AG04449 (cell line): Measurements from ENCODE around the gene AGAP1.

Experiments used
- CTCF ChIA-PET: fragments of 350-600 bp; formaldehyde crosslinking; extraction: SDS; loops from one replicate; lab custom pipeline; 2021; ENCODE audit warnings: antibody characterized with exemption; lab: Yijun Ruan, JAX
- POLR2A ChIA-PET: fragments of 400-600, 350-600 bp; formaldehyde crosslinking; extraction: SDS; loops from one replicate; lab custom pipeline; 2020; ENCODE audit warnings: antibody characterized with exemption, inconsistent platforms; lab: Yijun Ruan, JAX
- DNase-seq: peaks from one replicate; pipeline ENCODE4 v3.0.0-alpha.2; 2010; ENCODE audit warnings: low read depth, low spot score
- H3K4me3 ChIP-seq: 2 replicates; pipeline ENCODE4 v1.5.1; 2011; ENCODE audit warnings: low read depth, mild to moderate bottlenecking, control low read depth, low read length
- TF ChIP-seq, protein P1 (sequence below): IDR thresholded peaks from one replicate; pipeline ENCODE4 v1.5.1; 2011; ENCODE audit warnings: mild to moderate bottlenecking, moderate library complexity, low read length, control low read depth, inconsistent platforms; ENCODE audit not compliant: insufficient read depth; ENCODE audit errors: missing control alignments

Gene AGAP1

DNA sequence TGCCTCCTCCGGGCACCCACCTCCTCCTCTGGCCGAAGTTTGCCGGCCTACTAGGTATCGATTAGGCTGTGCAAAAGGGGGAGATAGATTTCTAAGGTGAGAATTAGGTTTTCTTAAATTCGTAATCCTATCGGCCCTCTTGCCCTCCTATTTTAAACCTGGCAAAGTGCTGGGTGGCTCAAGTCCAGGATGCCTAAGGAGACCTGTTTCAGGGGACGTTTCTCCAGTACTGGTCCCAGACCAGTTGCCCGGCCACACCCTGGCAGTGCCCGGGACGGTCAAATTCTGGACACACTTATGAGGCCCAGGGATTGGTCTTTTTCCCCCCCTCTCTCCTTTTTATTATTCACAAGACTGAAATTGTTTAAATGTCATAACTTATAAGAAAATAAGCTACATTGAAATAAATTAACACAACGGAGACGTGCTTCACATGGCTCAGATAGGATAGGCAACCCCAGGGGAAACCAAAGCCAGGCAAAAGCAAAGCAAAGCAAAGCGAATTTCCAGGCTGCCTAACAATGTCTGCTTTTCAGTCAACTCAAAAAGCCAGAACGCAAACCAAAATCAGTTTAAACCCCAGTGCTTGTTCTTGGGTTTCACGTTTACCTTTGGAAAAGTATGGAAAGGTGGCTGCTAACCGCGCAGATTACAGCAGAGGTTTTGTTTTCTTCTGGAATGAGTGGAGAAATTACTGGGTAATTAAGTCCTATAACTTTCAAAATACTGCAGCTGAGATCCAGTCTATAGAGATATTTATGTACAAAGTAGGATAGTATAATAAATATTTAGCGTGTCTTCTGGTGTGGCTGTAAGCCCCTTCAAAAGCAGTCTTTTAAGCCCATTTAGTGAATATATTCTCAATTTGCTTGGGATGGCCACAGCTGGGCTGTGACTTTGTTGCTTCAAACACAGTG, 671.3 kb downstream of the AGAP1 start:
- POLR2A ChIA-PET = no interaction called here
- no peak for DNase-seq
- H3K4me3 ChIP-seq = no peak overlapping the region
- CTCF ChIA-PET = interaction anchor here (0.6 to 6.3 kb wide), 4 partner anchors 9 to 386 kb away, joined by 4 to 57 read pairs (median 6); no protein-coding TSS in a partner anchor
- TF ChIP-seq, protein P1, sequence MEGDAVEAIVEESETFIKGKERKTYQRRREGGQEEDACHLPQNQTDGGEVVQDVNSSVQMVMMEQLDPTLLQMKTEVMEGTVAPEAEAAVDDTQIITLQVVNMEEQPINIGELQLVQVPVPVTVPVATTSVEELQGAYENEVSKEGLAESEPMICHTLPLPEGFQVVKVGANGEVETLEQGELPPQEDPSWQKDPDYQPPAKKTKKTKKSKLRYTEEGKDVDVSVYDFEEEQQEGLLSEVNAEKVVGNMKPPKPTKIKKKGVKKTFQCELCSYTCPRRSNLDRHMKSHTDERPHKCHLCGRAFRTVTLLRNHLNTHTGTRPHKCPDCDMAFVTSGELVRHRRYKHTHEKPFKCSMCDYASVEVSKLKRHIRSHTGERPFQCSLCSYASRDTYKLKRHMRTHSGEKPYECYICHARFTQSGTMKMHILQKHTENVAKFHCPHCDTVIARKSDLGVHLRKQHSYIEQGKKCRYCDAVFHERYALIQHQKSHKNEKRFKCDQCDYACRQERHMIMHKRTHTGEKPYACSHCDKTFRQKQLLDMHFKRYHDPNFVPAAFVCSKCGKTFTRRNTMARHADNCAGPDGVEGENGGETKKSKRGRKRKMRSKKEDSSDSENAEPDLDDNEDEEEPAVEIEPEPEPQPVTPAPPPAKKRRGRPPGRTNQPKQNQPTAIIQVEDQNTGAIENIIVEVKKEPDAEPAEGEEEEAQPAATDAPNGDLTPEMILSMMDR = no peak

DNA sequence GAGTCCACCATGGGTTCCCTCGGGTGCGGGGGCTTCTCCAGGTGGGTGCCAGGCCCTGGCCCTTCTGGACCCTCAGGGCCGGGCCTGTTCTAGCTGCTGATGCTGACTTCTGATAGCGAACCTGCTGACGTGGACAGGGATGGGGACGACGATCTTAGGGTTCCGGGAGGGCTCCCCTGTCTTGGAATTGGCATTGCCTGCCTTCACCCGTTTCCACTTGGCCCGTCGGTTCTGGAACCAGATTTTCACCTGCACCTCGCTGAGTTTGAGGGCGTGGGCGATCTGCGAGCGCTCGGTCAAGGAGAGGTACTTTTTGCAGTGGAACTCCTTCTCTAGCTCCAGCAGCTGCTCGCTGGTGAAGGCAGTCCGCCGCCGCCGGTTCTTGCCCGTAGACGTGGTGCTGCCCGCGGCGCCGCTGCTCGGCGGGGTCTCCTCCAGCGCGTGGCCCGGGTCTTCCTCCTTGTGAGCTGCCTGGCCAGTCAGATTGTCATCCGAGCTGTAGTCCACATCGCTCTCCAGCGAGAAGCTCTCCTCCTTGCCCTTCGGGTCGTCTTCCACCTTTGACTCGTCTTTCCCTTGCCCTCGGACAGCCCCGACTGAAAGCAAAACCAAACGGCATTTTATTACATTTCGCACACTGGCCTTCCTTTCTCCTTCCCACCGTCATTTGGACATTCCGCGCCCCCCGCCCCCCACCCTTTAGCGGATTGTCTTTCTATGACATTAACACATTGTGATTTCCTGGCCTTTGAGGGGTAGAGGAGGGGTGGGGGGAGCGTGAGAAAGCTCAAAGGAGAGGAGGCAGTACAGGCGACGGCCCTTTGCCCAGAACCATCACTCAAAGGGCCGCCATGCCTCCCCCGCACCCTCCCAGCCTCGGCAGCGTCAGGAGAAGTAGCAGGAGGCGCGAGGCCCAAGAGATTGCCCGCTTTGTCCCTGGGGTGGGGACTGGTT, 672.3 kb downstream of the AGAP1 start:
- ChIA-PET CTCF (interaction anchor here (0.6 to 6.3 kb wide), 4 partner anchors 8 to 387 kb away, joined by 4 to 57 read pairs (median 6); no protein-coding TSS in a partner anchor), POLR2A (no interaction called here)
- no peak for DNase-seq
- H3K4me3 ChIP-seq = peak overlapping the region; percentile 20
- TF ChIP-seq, protein P1 = no peak

DNA sequence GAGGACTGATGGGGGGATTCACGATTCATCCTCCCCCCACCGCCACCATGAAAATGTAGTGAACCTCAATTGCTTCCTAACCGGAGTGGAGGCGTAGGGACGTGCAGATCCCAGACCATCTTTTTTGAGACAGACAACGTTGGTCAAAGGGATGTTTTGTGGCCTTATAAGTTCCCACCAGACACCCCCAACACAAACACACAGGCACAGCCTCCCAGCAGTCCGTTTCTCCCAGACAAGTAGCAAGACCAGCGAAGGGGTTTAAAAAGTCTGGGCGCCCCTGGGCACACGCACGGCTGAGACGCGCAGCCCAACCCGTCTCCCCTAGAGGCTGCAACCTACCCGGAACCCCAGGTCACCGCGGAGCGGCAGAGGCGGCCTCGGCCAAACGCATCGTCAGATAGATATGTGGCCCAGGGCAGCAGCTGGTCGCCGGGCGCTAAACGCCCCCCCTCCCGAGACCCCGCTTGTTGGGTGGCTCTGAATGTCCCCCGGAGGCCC, 673.0 kb downstream of the AGAP1 start:
- TF ChIP-seq, protein P1 = no peak
- H3K4me3 ChIP-seq = peak overlapping the region; percentile 49
- CTCF ChIA-PET = interaction anchor here (2.0 to 6.3 kb wide), 2 partner anchors 11 to 24 kb away, joined by 7 to 57 read pairs; no protein-coding TSS in a partner anchor
- POLR2A ChIA-PET = no interaction called here
- no peak for DNase-seq

DNA sequence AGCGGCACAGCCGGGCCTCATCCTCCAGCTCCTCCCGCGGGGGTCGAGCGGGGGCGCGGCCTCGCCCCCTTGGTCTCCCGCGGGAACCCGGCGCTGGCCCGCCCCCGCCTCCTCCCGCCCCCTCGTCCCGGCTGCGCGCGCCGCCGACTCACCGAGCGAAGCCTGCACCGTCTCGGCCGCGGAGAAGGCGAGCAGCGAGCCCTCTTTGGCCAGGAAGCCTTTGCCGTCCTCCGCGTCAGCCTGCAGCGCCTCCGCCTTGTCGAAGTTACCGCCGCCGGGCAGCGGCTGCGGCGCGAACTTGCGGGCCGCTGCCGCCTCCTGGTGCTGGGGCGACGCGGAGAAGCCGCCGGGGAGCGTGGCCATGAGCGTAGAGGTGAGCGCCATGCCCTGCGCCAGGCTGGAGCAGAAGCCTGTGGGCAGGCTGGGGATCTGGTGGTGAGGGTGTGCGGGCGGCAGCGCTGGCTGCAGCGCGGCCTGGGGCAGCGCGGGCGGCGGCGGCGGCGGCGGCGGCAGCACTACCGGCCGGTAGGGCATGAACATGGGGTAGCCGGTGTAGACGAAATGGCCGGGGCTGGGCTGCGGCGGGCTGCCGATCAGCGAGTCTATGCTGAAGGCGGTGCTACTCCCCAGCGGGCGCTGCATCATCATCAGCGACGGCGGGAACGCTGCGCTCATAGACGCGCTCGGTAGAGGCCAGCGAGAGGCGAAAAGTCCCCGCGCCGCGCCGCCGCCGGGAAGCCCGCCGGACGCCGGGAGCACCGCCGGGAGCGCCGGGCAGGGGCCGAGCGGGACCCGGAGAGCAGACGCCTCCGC, 673.7 kb downstream of the AGAP1 start:
- peak overlapping the region; percentile 49 for H3K4me3 ChIP-seq
- CTCF ChIA-PET = interaction anchor here (4.9 to 6.3 kb wide), 2 partner anchors 11 to 388 kb away, joined by 22 to 57 read pairs; no protein-coding TSS in a partner anchor
- no peak for DNase-seq
- POLR2A ChIA-PET = no interaction called here
- TF ChIP-seq, protein P1 = no peak

DNA sequence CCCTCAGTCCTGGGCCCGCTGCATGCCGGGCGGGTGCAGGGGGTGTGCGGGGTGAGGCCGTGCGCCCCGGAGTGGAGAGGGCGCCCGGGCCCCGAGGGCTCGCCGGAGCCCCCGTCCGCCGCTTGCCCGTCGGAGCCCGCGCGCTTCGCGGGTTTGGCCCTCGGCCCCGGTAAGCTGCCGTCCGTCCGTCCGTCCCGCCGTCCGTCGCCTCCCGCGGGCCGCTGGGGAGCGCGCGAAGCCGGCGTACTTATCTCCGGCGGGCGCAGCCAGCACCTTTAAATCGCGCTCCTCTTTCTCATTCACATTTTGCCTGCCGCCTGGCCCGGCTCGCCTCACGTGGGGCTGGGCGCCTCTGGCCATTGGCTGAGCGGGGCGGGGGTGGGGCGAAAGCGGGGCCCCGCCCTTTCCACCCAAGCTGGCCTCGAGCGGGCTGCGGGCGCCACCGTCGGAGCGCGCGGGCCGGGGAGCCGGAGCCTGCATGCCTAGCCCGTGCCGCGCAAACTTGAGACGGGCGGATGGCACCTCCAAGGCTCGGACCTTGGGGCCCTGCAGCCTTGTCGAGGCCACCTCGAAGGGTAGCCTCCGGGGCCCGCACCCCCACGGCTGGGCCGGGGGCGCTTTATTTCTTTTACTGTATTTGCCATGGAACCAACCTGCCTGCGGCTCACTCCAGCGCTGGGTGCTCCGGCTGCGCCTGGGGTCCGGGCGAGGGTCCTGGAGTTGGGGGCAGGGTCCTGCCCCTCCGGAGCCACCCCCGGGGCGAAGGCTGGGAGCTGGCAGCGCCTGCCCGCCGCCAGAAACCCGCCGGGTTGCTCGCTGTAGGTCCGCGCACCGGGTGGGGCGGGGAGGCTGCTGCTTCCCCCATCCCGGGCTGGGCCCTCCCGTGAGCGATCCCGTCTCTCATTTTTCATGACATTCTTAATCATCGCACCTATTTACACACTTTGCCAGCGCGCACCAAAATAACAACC, 674.6 kb downstream of the AGAP1 start, which contains the start of gene GBX2:
GBX2 (minus strand) TSS at position 277 of the 971 bp plus-strand sequence. CDS start 415 bp downstream, outside the sequence.
- TF ChIP-seq, protein P1 = no peak
- H3K4me3 ChIP-seq = peak within 1 kb of the TSS; percentile 49
- CTCF ChIA-PET = interaction anchor here (4.9 to 6.3 kb wide), 2 partner anchors 10 to 389 kb away, joined by 22 to 57 read pairs; no protein-coding TSS in a partner anchor
- no peak for DNase-seq
- POLR2A ChIA-PET = no interaction called here
